H9 (cell line): ENCODE data around the gene SLC52A1. TPM values are rescaled to one million over a fixed set of nuclear protein-coding genes. Genes with fewer than 3 reads are reported as not detected.
A peak's percentile ranks its signal among the peaks of the same experiment; 100 is the strongest.

ENCODE experiments used
- DNase-seq: peaks from one replicate; pipeline ENCODE4 v3.0.0-alpha.2; 2017
- H2AFZ ChIP-seq: one replicate; pipeline ENCODE4 v1.6.1; 2013; ENCODE audit warnings: mild to moderate bottlenecking, low read length, control low read depth, moderate library complexity
- H2AK5ac ChIP-seq: 2 replicates; pipeline ENCODE4 v1.6.1; 2013; ENCODE audit warnings: low read length, control low read depth, mixed read lengths; ENCODE audit not compliant: insufficient read length
- H2BK120ac ChIP-seq: one replicate; pipeline ENCODE4 v1.6.1; 2013; ENCODE audit warnings: low read depth, mild to moderate bottlenecking, low read length, control low read depth, inconsistent platforms; ENCODE audit not compliant: poor library complexity, severe bottlenecking
- H2BK12ac ChIP-seq: 2 replicates; pipeline ENCODE4 v1.6.1; 2013; ENCODE audit warnings: low read length, control low read depth, mixed read lengths, low read depth; ENCODE audit not compliant: insufficient read length
- H2BK15ac ChIP-seq: 2 replicates; pipeline ENCODE4 v1.6.1; 2013; ENCODE audit warnings: low read depth, low read length, control low read depth
- H2BK20ac ChIP-seq: one replicate; pipeline ENCODE4 v1.6.1; 2013; ENCODE audit warnings: low read depth, mild to moderate bottlenecking, low read length, control low read depth, inconsistent platforms; ENCODE audit not compliant: poor library complexity, severe bottlenecking
- H2BK5ac ChIP-seq: 2 replicates; pipeline ENCODE4 v1.6.1; 2013; ENCODE audit warnings: low read length, control low read depth, mixed read lengths; ENCODE audit not compliant: insufficient read length
- H3K14ac ChIP-seq: 2 replicates; pipeline ENCODE4 v1.6.1; 2013; ENCODE audit warnings: low read length, control low read depth; ENCODE audit not compliant: insufficient read depth
- H3K18ac ChIP-seq: 2 replicates; pipeline ENCODE4 v1.6.1; 2013; ENCODE audit warnings: low read depth, mild to moderate bottlenecking, mixed read lengths, low read length, control low read depth; ENCODE audit not compliant: insufficient read length
- H3K23ac ChIP-seq: 2 replicates; pipeline ENCODE4 v1.6.1; 2013; ENCODE audit warnings: low read length, control low read depth, mixed read lengths, low read depth; ENCODE audit not compliant: insufficient read length
- H3K23me2 ChIP-seq: 2 replicates; pipeline ENCODE4 v1.6.1; 2013; ENCODE audit warnings: low read depth, mild to moderate bottlenecking, mixed read lengths, low read length, control low read depth; ENCODE audit not compliant: insufficient read length, poor library complexity, severe bottlenecking
- H3K27ac ChIP-seq: 2 replicates; pipeline ENCODE4 v1.5.1; 2013; ENCODE audit warnings: low read length, control low read depth, mixed read lengths, low read depth; ENCODE audit not compliant: insufficient read length
- H3K27me3 ChIP-seq: 2 replicates; pipeline ENCODE4 v1.6.1; 2013; ENCODE audit warnings: low read length, control low read depth, inconsistent platforms; ENCODE audit not compliant: insufficient read depth
- H3K4ac ChIP-seq: 2 replicates; pipeline ENCODE4 v1.6.1; 2013; ENCODE audit warnings: low read depth, mild to moderate bottlenecking, control low read depth, inconsistent platforms, low read length, moderate library complexity
- H3K4me1 ChIP-seq: 2 replicates; pipeline ENCODE4 v1.6.1; 2013; ENCODE audit warnings: low read length, control low read depth, inconsistent platforms; ENCODE audit not compliant: insufficient read depth
- H3K4me2 ChIP-seq: 2 replicates; pipeline ENCODE4 v1.6.1; 2013; ENCODE audit warnings: low read length, control low read depth, mixed read lengths; ENCODE audit not compliant: insufficient read length, insufficient read depth
- H3K56ac ChIP-seq: 2 replicates; pipeline ENCODE4 v1.6.1; 2013; ENCODE audit warnings: low read depth, mild to moderate bottlenecking, mixed read lengths, low read length, control low read depth; ENCODE audit not compliant: insufficient read length
- H3K79me1 ChIP-seq: 2 replicates; pipeline ENCODE4 v1.6.1; 2013; ENCODE audit warnings: low read depth, mild to moderate bottlenecking, moderate library complexity, low read length, control low read depth, inconsistent platforms; ENCODE audit not compliant: insufficient read depth, poor library complexity, severe bottlenecking
- H3K79me2 ChIP-seq: 2 replicates; pipeline ENCODE4 v1.6.1; 2013; ENCODE audit warnings: low read length, control low read depth, inconsistent platforms; ENCODE audit not compliant: insufficient read depth
- H3K9ac ChIP-seq: 2 replicates; pipeline ENCODE4 v1.6.1; 2013; ENCODE audit warnings: low read length, control low read depth, mixed read lengths; ENCODE audit not compliant: insufficient read length; ENCODE audit errors: extremely low read depth
- H3K9me3 ChIP-seq: one replicate; pipeline ENCODE4 v1.6.1; 2013; ENCODE audit warnings: low read depth, low read length, inconsistent platforms; ENCODE audit not compliant: control insufficient read depth
- H3T11ph ChIP-seq: one replicate; pipeline ENCODE4 v1.6.1; 2013; ENCODE audit warnings: mild to moderate bottlenecking, low read length, control low read depth, inconsistent platforms
- H4K20me1 ChIP-seq: one replicate; pipeline ENCODE4 v1.6.1; 2013; ENCODE audit not compliant: control insufficient read depth, insufficient read length, insufficient read depth
- H4K5ac ChIP-seq: 2 replicates; pipeline ENCODE4 v1.6.1; 2013; ENCODE audit warnings: low read depth, mild to moderate bottlenecking, mixed read lengths, low read length, control low read depth; ENCODE audit not compliant: insufficient read length
- H4K8ac ChIP-seq: replicated peaks from 2 replicates; pipeline ENCODE4 v1.6.1; 2013; ENCODE audit warnings: low read length, control low read depth, mixed read lengths, low read depth; ENCODE audit not compliant: insufficient read length
- H4K91ac ChIP-seq: 2 replicates; pipeline ENCODE4 v1.6.1; 2013; ENCODE audit warnings: low read depth, mild to moderate bottlenecking, moderate library complexity, mixed read lengths, low read length, control low read depth; ENCODE audit not compliant: insufficient read length
- H3K27ac Mint-ChIP-seq, 3 experiments: 2 replicates in 2 of 3; 3 replicates in 1 of 3; pipeline ENCODE4 v1.8.0; 2020 to 2021; ENCODE audit warnings: mixed read lengths in 3 of 3, mild to moderate bottlenecking in 1 of 3, moderate library complexity in 1 of 3
- H3K27me3 Mint-ChIP-seq: 2 replicates; pipeline ENCODE4 v1.8.0; 2021; ENCODE audit warnings: low read depth, mild to moderate bottlenecking, moderate library complexity, mixed read lengths
- H3K36me3 Mint-ChIP-seq, 3 experiments: 2 replicates in 2 of 3; 3 replicates in 1 of 3; pipeline ENCODE4 v1.8.0; 2020 to 2021; ENCODE audit warnings: low read depth in 3 of 3, mixed read lengths in 3 of 3; ENCODE audit not compliant: insufficient read depth in 1 of 3
- H3K4me1 Mint-ChIP-seq, 2 experiments: 2 replicates each; pipeline ENCODE4 v1.8.0; 2020; ENCODE audit warnings: mixed read lengths in 2 of 2
- H3K4me3 Mint-ChIP-seq, 2 experiments: 2 replicates in 1 of 2; 3 replicates in 1 of 2; pipeline ENCODE4 v1.8.0; 2020 to 2021; ENCODE audit warnings: mild to moderate bottlenecking in 2 of 2, mixed read lengths in 2 of 2, moderate library complexity in 1 of 2
- H3K9me3 Mint-ChIP-seq, 2 experiments: 2 replicates in 1 of 2; 3 replicates in 1 of 2; pipeline ENCODE4 v1.8.0; 2020; ENCODE audit warnings: mild to moderate bottlenecking in 2 of 2, mixed read lengths in 2 of 2, moderate library complexity in 1 of 2
- CTCF ChIP-seq: fragments of 200-600 bp; sonication (generic); conservative IDR thresholded peaks from 3 replicates; pipeline ENCODE4 v1.8.0; 2021; ENCODE audit warnings: antibody characterized with exemption, mild to moderate bottlenecking
- WGBS: extraction: QIAGEN DNeasy Blood & Tissue Kit; methylation state at CpG from one replicate; pipeline ENCODE4 v1.1.7; 2013; ENCODE audit warnings: missing lambda C conversion rate, low lambda C conversion rate, mixed read lengths; ENCODE audit not compliant: insufficient read length; ENCODE audit errors: extremely low coverage; 5-methylcytosine and 5-hydroxymethylcytosine counted together
- total RNA-seq: library from RNA; stranded (reverse); gene quantifications from 2 replicates; pipeline ENCODE4 v1.2.1, GENCODE V29; 2021

SLC52A1 gene
- total RNA-seq, 1 experiment from 2014 or later = 0.17 TPM

- Histone ChIP-seq H3K18ac (no peak overlapping the region), H2AFZ (no peak overlapping the region), H4K91ac (no peak overlapping the region), H3K9ac (no peak overlapping the region), H2BK15ac (no peak overlapping the region), H2AK5ac (no peak overlapping the region), H3K27me3 (no peaks in the 10 kb centered on the region), H2BK5ac (no peak overlapping the region), H4K5ac (no peak overlapping the region), H4K20me1 (no peaks in the 10 kb centered on the region), H4K8ac (no peak overlapping the region), H3K4ac (no peak overlapping the region), H3K14ac (no peak overlapping the region), H3K56ac (no peak overlapping the region), H3K79me1 (no peaks in the 10 kb centered on the region), H2BK12ac (no peak overlapping the region), H3K23me2 (no peaks in the 10 kb centered on the region), H3K27ac (no peak overlapping the region), H3K4me1 (no peaks in the 10 kb centered on the region), H2BK120ac (no peak overlapping the region), H2BK20ac (no peak overlapping the region), H3T11ph (no peak overlapping the region), H3K79me2 (no peaks in the 10 kb centered on the region), H3K23ac (no peak overlapping the region), H3K4me2 (no peak overlapping the region), H3K9me3 (no peaks in the 10 kb centered on the region)
- no peaks in the 10 kb centered on the region for H3K4me1 Mint-ChIP-seq
- peaks cover 38 to 73% (median 73%) of the 10 kb centered on the region in 3 experiments for H3K36me3 Mint-ChIP-seq
- WGBS = no CpG with 5 or more reads among the region's 1 CpG
- no peak for DNase-seq
- peak overlapping the region in 1 of 3 experiments; percentile 45; a peak in 1 of 7 replicates for H3K27ac Mint-ChIP-seq
- H3K9me3 Mint-ChIP-seq = no peaks in the 10 kb centered on the region
- H3K4me3 Mint-ChIP-seq = no peak overlapping the region; a peak in 1 of 5 replicates
- no peaks in the 10 kb centered on the region for H3K27me3 Mint-ChIP-seq
- peak; percentile 55; the same call in 2 of the 3 replicates for TF ChIP-seq CTCF
Measured at GRCh38 chr17:5019475-5019956, 15.7 kb downstream of the SLC52A1 start.
